ENCODE data around the gene RALGPS2.

Gene RALGPS2

GRCh38 chr1:178869119-178869697 is 144.2 kb downstream of the RALGPS2 start:
- no peak for DNase-seq

- DNase-seq = no peak
These were observed 145.2 kb downstream of the RALGPS2 start for GRCh38 chr1:178870221-178870620.

DNA sequence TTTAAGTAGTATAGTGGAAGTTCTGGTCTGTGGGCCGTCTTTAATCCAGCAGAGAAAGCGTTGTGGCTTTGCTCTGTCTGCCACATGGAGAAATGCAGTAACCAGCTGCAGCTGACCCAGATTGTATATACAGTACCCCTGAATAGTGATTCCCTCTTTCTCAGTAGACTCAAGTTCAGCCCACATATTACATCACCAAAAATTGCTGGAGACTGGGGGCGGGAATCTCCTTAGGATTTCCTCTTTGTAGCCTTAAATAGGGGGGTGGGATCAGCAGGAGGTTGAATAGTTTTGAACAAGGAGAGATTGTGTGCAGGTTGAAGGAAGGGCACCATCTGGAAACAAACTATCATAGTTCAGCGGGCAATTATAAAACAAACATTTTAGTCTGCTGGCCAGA is 145.9 kb downstream of the RALGPS2 start, which contains the start of gene ANGPTL1:
Gene ANGPTL1, minus strand, starts transcription at position 134 of the 400 bp plus-strand sequence. CDS start 5,301 bp downstream, outside the sequence.
- DNase-seq = no peak

GRCh38 chr1:178871551-178872320 is 146.7 kb downstream of the RALGPS2 start:
- no peak for DNase-seq

DNA sequence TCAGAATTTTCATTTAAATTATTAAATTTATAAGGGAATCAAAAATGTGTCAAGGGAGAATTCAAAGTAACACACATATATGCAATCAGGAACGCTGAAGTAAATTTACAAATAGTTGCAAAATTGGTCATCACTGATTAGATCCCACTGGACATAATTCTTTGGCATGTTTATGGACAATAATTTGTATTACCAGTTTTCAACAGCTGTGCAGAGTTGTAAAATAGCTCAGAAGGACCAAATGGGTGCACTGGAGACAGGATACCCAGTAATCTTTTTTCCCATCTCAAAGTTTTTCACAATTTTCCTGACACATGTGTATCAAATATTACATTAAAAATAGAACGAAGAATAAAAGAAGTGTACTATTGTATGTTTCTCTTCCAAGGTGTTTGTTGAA is 149.9 kb downstream of the RALGPS2 start:
- DNase-seq = no peak

DNA sequence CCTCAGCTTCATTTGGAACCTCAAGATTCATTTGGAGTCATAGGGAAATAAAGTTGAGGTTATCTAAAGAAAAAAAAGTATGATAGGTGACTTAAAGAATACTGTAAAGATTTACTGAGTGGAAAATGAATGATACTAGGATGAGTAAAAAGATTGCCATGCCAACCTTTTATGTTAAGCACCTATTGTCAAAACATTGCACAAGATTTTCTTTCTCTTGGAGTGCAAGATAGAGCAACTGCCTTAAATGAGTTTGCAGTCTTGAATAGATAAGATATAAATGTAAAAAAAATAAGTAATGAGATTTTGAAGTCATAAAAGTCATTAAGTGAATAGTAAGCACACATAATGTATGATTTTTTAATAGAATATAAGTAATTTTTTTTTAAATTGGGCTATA is 150.9 kb downstream of the RALGPS2 start:
- DNase-seq = no peak

DNA sequence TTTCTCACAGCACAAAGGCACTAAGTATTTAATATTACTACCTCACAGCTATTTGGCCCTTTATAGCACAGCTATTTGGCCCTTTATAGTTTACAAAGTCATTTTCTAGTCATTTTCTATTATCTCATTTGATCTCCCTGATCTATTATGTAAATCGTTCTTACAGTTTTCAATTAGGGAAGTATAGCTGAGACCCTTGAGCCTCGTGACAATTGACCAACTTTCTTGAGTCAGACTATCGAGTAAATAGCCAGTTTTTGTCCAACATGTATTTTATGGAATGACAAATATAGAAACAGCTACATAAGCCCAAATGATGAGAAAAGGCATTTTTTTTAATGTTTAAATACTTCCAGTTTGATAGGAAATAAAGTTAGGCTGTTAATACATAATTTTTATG is 152.9 kb downstream of the RALGPS2 start:
- no peak for DNase-seq

GRCh38 chr1:178881950-178882349 is 156.9 kb downstream of the RALGPS2 start:
- no peak for DNase-seq

GRCh38 chr1:178885869-178886268 is 160.8 kb downstream of the RALGPS2 start:
- no peak for DNase-seq

GRCh38 chr1:178886551-178886950 is 161.5 kb downstream of the RALGPS2 start:
- no peak for DNase-seq

- DNase-seq = no peak
These were observed 170.9 kb downstream of the RALGPS2 start for GRCh38 chr1:178895928-178896327.

DNA sequence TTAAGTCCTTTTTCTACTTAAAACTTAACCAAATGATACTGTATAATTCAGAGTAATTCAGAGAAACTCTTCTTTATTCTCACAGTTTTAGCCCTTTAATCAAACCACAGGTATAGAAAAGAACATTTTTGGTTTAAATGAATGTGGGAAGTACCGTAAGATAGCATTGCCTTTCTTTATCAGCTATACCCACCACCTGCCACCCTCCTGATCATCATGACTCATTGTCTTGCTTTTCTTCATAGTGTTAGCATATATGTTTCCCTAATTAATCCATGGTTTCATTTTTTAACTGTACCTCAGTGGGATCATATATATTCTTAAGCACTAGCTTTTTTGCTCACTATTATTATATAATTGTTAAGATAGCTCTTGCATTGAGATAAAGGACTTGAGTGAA is 173.4 kb downstream of the RALGPS2 start:
- DNase-seq = no peak

DNA sequence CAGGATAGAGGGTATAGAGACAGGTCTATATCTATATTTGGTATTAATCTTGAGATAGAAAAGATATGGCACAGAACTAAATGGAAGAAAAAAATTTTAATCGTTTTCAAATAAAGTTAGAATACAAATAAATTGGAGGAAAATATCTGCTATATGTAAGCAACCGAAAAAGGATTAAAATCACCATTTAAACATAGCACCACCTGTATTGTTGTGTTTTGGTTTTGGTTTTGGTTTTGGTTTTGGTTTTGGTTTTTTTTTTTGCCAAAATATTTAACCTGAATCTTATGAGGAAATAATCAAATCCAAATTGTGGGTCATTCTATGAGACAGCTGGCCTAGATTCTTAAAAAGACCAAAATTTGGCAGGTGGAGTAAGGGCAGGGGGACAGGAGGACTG is 174.4 kb downstream of the RALGPS2 start:
- DNase-seq = no peak

- no peak for DNase-seq
These were observed 176.6 kb downstream of the RALGPS2 start for GRCh38 chr1:178901482-178902125.

DNA sequence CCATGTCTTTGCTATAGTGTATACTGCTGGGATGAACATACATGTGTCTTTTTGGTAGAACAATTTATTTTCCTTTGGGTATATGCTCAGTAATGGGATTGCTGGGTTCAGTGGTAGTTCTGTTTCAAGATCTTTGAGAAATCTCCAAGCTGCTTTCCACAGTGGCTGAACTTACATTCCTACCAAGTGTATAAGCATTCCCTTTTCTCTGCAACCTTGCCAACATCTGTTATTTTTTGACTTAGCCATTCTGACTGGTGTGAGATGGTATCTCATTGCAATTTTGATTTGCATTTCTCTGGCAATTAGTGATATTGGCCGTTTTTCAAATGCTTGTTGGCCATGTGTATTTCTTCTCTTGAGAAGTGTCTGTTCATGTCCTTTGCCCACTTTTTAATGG is 183.3 kb downstream of the RALGPS2 start:
- DNase-seq = no peak

DNA sequence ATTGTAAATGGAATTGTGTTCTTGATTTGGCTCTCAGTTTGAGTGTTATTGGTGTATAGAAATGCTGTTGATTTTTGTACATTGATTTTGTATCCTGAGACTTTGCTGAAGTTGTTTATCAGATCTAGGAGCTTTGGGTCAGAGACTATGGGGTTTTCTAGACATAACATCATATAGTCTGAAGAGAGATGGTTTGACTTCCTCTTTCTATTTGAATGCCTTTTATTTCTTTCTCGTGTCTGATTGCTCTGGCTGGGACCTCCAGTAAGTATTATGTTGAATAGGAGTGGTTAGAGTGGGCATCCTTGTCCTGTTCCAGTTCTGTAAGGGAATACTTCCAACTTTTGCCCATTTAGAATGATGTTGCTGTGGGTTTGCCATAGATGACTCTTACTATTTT is 185.0 kb downstream of the RALGPS2 start:
- DNase-seq = no peak

- no peak for DNase-seq
These were observed 187.6 kb downstream of the RALGPS2 start for GRCh38 chr1:178912597-178912996.

- no peak for DNase-seq
These were observed 191.6 kb downstream of the RALGPS2 start for GRCh38 chr1:178916448-178917174.

DNA sequence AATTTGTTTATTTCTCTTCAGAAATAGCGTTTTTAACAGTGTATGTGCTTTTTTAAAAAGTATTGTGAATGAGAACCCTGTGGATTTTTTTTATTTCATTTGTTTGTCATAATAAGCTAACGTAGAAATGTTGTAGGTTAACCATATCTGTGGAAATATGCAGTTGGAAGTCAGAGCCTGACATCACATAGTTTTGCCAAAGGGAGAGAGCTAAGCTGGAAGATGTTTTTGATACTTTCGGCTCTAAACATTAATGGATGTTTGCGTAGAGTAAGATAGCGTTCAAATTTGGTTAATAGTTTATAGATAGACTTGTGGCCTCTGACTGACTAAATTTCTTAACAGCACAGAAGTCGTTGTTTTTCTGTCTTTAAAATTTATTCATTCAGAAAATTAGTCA is 193.3 kb downstream of the RALGPS2 start:
- DNase-seq = no peak

DNA sequence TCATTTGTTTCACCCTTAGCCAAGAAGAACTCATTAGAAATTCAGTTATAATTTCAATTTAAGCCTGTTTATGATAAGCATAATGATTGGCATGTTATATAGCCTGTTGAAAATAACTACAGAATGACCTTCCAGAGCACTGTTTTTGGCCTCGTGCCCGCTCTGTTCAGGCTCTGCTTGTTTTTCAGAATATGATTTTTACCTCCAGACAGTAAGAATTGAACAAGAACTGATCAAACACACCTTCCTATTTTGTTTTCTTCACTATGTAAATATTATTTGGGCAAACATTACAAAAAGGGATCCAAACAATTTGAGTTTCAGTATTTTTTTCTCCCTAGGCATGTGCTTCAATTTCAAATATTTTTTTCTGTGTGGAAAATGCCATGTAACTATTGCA is 193.9 kb downstream of the RALGPS2 start:
- DNase-seq = no peak

GRCh38 chr1:178919581-178919980 is 194.5 kb downstream of the RALGPS2 start:
- no peak for DNase-seq

DNA sequence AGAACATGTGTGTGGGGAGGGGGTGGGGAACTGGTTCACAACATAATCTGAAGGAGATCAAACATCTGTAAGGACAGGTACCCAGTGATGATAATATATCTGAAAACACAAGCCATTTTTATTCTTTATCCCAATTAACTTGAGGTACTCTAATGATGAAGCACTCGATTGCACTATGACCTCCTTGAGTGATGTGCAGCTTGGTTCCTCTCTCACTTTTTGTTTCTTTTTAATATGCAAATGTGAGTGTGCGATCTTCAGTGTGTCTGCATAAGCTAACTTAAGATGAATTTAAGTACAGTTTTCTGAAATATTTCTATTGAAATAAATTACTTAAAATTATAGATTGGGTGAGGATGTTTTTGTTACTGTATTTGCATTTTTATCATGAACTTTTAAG is 196.5 kb downstream of the RALGPS2 start:
- no peak for DNase-seq

GRCh38 chr1:178923512-178923911 is 198.5 kb downstream of the RALGPS2 start:
- DNase-seq = no peak

- no peak for DNase-seq
These were observed 201.0 kb downstream of the RALGPS2 start for GRCh38 chr1:178926046-178926445.

Data from NCI-H510A treated with DMSO at 0.1 percent for 48 hours (cell line).